RPMI8226 (cell line): Measurements from ENCODE around the gene MTHFD1L.

Source experiments
- DNase-seq: peaks from one replicate; pipeline ENCODE4 v3.0.0-alpha.2; 2015

MTHFD1L gene

DNA sequence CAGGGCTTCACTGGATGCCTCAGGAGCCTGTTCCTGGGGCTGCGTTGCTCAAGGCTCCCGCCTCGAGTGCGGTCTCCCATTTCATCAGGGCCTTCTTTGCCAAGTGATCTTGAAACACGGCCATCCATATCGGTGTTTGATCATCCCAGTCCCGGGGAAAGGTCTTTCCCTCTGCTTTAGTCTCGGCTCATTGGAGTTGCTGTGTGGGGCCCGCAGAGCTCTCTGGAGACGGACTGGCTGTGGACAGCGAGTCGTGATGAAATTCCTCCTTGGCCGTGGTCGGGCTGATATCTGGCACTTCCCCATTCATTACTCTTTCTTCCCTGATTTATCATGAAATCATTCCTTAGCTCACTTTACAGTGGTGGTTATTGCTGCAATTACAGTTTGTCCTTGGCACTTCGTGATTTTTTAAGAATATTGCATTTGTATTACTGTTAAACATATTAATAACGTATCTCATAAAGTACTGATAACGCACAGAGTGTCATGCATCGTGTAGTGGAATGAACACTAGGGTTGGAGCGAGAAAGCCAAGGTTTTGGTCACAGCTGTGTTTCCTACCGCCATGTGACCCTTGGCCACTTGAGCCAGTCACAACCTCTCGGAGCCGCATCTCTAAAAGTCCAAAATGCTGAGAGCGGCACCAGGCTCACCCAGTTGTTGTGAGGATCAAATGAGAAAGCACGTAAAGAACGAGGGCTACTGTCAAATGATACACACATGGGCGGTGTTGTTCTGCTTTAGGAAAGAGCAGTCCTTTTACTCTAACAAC lies 71.8 kb downstream of the MTHFD1L start:
- no peak for DNase-seq

DNA sequence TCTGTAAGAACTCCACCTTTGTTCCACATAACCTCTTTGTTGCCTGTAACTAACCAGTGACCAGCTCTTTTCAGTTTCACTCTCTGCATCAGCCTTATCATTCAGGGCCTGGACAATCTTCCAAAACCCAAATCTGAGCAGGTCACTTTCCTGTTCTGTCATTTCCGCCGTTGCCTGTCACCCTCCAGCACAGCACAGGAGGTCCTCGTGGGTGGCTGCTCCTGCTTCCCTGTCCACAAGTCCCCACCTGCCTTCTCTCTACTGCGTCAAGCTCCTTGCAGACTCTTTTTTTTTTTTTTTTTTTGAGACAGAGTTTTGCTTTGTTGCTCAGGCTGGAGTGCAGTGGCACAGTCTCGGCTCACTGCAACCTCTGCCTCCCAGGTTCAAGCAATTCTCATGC lies 73.9 kb downstream of the MTHFD1L start:
- DNase-seq = no peak

DNA sequence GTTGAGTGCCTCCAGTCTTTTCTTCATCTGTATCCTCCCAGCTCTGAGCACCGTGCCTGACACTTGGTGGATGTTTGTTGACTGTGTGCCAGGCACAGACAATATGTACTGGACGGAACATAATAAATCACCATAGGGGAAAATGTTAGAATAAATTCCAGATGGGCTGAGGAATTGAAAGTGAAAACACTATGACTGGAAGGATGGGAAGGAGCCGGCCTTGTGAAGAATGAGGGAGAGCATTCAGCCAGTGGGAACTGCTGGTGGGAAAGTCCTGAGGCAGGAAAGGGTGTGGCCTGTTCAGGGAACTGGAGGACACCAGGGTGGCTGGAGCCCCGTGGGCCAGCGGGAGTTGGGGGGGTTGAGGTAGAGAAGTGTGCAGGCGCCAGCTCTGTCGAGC lies 75.4 kb downstream of the MTHFD1L start:
- no peak for DNase-seq

DNA sequence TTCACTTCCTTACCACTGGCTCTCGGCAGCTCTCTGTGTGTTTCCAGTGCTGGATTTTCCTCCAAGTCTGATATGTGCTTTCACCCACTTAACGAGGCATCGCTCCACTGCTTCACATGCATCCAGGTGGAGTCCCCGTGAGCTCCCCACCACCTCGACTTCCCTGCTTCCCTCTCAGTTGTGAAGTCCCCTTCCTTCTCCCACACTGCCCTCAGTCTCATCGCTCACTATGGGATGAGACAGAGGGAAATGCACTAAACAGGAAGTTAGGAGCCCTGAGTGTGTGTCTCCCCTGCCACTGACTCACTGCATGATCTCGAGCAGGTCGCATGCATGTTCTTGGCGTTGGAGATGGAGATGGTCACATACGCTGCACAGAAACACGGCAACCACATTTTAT lies 84.0 kb downstream of the MTHFD1L start:
- DNase-seq = no peak

DNA sequence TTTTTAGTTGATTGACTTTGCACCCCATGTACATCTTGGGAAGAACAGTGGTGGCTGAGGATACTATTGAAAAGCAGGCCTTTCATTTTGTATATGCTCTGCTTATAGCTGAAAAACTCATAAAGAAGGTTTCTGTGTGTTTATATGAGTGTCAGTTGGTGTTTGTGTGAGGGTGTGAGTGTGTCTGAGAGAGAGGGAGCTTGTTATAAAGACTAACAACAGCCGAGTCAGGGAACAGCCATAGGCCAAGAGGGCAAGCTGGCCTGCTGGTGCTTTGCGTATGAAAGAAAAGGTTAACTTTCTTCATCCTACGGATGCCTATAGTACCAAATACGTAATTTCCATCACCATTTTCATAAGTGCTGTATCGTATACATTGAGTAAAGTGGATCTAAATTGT lies 88.3 kb downstream of the MTHFD1L start:
- no peak for DNase-seq

DNA sequence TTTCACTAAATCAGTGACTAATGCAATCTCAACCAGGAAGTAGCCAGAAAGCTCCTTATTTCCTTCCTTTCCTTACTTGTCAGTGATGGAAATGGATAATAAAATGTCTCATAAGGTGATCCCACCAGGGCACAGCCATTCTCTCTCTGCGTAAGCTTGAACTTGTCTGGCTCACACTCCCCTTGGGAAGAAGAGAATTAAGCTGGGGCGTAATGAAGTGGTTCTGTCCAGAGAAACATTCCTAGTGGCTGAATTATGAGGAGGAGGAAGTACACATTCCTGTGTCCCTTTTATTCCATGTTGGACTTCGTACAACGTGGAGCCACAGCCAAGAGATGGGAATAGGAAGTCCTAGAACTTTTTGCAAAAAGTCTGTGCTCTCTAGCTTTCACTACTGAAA lies 93.7 kb downstream of the MTHFD1L start:
- no peak for DNase-seq

DNA sequence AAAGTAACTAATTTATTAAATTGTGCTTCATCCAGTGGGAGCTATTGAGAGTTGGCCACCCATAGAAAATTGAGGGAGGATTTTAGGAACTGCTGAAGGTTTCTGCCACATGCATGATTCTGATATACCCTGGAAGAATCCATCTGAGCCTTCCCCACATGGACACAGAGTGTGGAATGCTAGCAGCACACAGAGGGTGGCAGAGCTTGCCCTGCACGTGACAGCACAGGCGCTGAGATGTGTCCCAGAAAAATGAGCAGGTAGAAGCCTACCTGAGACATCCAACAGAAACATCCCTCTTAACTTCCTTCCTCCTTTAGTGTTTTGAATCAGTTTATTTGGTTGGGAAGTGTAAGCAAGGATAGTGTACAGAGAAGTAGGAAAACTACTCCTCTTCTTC lies 96.9 kb downstream of the MTHFD1L start:
- DNase-seq = no peak

DNA sequence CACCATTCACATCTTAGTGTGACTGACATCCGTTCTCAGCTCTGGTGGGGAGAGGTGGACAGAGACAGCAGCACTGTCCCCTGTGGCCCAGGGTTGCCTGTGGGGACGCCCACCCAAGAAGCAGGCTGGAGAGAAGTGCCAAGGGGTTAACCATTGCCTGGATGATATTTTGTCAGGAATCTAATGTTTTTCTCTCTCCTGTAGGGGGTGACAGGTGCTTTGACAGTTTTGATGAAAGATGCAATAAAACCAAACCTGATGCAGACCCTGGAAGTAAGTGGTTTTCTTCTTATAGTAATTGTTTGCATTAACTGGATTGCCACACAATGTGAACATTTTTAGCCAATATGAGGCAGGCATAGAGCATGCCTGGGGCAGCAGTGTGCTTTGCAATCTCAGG lies 99.3 kb downstream of the MTHFD1L start:
- no peak for DNase-seq

DNA sequence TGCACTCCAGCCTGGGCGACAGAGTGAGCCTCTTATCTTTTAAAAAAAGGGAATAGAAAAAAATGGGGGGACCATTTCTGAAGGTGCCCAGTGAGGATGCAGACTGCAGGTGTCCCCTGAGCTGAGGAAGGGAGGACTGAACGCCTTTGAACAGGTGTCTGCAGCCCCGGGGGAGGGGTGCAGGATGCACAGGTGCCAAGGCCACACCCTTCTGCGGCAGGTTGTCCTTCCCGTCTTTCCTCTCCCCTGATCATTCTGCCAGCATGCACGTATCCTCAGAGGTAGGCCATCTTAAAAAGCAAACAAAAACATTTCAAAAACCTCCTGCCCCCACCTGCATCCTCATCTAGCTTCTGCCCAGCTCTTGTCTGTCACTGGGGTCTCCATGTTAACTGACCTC lies 101.3 kb downstream of the MTHFD1L start:
- DNase-seq = no peak

DNA sequence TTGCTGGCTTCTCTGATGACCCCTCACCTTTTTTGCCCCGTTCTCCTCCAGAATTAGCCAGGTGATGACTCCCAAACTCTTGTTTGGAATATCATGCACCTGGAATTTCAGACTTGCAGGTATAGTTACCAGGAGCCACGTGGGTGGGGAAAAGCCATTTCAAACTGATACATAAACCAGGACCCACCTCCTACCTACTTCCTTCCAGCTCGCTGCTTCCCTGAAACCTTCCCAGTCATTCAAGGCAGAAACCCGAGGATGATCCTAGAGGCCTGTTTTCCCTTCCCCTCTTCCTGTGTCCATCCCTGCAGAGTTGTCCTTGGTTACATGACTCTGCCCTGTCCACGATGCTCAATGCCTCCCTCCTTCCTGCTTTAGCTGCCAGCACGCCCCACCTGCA lies 101.9 kb downstream of the MTHFD1L start:
- DNase-seq = no peak

DNA sequence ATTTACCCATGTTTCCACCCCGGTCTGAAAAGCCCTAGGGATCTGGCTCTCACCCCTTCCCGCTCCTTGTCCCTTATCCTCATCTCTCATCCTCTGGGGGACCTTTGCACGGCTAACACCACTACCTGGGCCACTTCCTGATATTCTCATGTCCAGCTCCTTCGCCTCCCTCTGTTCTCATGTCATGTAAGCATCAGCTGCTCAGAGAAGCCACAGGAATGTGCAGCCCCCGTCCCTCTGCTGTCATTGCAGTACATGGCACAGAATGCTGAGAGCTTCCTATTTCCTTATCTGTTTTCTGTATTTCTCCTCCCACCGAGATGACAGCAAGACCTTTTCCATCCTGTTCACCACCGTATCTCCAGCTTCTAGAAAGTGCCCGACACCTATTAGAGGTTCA lies 102.4 kb downstream of the MTHFD1L start:
- no peak for DNase-seq

DNA sequence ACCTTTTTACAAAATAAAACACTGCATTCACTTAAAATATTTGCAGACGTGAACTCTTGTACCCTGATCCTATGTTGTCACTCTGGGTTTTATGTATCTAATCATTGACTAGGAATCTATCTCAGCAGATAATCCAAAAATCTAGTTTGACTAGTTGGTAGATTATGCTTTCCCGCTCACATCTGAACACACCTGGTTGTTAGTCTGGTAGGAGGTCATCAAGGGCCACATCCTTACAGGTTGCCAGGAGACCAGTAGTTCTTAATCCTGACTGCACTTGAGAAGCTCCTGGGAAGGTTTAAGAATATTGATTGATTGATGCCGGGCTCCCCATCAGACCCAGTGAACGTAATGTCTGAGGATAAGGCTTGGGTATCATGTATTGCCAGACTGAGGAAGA lies 104.4 kb downstream of the MTHFD1L start:
- DNase-seq = no peak

DNA sequence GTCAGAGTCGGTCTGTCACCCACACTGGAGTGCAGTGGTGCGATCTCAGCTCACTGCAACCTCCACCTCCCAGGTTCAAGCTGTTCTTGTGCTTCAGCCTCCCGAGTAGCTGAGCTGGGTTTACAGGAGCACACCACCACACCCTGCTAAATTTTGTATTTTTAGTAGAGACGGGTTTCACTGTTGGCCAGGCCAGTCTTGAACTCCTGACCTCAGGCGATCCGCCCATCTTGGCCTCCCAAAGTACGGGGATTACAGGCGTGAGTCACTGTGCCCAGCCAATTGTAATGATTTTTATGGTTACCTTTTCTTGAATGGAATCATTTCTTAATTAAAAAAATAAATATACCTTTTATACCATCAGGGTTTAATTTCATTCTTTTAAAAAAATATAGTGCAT lies 105.7 kb downstream of the MTHFD1L start:
- DNase-seq = no peak

DNA sequence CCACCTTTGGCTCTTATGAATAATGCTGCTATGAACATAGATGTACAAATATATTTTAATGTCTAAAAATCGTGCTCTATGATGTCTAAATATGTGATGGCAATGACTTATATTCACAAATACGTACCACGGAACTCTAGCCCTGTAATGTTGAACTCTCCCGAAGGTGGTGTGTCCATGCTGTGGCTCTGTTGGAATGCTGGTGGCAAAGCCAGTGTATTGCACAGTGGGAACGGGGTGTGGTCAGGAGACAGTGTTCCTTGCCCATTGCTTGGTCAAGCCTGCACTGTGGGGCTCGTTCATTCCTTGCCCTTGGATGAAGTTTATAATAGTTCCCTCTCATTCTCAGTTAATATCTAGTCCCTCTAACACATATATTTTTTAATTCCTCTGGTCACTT lies 109.6 kb downstream of the MTHFD1L start:
- DNase-seq = no peak

DNA sequence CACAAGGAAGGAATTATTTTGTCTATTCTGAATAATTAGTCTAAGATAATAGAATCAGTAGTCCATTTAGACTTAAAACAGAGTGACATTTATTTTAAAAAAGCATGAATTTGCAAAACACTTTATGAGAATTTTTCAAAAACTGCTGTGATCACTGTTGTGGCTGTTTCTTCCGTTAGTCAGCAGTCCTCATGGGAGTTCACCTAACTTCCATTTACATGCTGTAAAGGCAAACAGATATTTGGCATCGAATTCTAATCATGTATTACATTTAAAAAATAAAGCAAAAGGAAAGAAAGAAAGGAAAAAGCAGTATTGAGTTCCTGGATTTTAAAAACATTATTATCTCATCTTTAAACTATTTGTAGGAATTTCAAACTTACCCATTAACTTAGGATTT lies 111.8 kb downstream of the MTHFD1L start:
- no peak for DNase-seq

DNA sequence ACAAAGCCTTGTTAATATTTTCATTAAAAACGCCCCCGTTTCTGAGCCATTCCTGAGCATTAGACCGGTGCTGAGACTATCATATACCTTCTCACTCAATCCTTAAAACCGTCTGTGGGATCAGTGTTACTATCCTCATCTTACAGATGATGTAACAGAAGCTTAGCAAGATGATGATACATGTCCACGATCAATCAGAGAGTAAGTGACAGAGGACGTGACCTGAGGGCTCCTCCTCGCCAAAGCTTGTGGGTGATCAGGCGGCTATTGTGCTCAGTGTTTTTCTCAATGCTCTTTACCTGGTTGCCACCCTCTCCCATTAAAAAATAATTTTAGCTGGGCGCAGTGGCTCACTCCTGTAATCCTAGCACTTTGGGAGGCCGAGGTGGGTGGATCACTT lies 113.1 kb downstream of the MTHFD1L start:
- no peak for DNase-seq

DNA sequence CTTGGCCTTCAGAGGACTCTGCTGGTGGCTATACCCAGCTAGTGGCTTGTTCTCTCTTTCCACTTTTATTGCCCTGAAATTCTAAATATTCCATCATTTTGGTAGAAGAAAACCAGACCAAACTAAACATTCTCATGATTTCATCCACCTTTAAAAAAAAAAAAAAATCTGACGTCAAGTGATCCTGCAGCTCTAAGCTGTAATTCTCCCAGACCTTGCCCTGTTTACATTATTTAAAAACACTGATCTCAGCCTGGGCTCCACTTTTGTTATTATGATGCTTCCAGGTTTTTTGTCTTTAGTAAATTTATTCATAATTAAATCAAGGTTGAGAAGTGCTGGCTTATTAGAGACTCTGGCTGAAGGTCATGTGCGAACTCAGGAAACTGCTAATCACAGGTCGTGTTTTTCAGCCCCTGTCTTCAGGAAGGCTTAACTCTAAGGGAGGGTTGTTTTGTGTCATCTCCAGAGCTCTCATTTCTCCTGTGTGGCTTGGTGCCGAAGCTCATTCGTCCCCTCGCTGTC lies 114.4 kb downstream of the MTHFD1L start:
- DNase-seq = no peak

DNA sequence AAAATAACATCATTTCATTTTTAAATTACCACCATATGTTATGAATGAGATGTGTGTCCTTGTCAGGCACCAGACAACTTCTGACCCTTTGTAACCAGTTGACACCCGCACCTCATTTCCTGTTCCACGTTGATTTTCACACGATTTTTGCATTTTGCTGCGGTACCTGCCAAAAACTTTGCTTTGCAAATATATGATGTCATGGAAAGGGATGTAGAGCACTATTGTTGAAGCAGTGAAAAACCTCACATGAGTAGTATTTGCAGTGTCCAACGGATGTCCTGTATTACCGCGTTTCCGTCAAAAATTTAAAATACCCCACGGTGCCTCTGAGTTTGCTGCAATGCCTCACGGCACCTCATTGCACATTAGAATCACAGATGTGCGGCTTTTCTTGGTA lies 115.6 kb downstream of the MTHFD1L start:
- DNase-seq = no peak

DNA sequence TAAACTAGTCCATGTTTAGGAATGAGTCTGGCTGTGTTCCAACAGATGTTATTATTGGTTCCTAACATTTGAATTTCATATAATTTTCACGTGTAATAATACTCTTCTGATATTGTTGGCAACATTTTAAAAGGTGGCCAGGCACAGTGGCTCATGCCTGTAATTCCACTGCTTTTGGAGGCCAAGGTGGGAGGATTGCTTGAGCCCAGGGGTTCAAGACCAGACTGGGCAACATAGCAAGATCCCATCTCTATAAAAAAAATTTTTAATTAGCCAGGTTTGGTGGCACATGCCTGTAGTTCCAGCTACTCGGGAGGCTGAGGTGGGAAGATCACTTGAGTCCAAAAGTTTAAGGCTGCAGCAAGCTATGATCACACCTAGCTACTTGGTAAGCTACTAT lies 116.2 kb downstream of the MTHFD1L start:
- no peak for DNase-seq

DNA sequence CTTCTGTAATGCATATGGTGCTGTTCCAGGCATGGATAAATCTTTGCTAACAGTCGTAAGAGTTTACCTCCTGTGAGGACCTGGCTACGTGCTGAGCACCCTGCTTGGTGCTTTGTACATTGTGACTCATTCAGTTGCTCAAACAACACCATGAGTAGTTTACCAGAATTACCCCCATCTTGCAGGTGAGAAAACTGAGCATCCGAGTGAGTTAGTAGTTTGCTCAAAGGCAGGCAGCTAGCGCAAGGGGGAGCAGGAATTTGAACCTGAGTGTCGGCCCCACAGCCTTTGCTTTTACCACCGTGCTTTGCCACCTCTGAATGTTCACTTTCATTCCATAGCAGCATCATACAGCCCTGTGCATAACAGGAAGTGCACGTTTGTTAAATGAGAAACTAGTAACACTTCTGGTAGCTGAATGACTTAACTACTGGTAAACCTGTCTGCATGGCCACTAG lies 121.9 kb downstream of the MTHFD1L start:
- no peak for DNase-seq

DNA sequence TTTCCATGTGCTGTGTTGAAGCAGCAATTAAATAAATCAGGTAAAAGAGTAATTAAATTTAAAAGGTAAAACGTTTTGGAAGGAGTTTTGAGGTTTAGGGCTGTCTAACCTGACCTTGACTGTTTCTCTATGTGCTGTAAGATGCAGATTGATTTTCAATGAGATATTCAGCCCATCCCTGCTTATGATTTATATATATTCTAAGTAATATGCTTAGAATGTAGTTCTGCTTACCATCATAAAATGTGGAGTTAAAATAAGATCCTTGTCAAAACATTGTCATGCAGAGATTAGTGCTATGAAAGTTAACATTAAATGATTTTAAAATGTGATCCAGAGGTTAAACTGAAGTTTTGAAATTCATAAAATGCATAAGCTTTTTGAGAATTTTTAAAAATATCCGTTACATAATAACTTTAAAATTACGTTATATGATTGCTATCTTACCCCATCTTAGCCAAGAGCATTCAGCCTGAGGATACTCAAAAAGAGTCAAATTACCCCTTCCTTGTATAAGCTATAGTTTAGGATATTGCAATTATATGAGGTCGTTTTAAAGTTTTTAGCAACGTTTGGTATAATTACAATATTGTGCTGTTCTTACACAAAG lies 122.5 kb downstream of the MTHFD1L start:
- no peak for DNase-seq

DNA sequence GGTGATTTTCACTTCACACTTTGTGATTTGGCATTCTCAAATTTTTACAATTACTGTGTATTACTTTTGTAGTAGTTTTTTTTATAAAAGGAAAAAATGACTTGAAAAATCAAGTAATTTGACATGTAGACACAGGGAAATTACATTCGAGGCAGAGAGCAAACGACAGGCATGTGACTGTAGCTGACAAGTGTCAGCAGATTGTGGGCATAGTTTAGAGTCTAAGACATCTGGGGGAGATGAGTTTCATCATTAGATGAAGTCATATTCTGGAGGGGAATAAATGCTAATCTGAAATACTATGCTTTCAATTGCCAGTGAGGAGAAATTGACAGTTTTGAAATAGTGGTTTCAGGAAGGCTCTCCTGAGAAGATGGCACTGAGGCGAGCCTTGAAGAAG lies 126.0 kb downstream of the MTHFD1L start:
- DNase-seq = no peak

DNA sequence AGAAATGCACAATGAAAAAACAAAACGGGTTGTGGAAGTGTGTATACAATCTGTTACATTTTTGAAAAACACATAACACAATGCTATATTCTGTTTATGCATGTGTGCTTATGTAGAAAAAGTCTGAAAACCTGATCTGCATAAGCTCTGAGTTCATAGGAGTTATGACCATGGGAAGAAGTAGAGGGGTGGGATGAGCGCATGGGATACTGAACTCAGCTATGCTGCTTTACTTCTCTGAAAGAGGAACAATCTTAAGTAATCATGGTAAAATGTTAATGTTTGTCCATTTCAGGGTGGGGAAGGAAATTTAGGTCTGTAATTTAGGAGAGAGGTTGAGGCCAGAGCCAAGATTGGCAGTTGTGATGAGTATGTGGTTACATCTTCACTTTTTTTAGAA lies 126.8 kb downstream of the MTHFD1L start:
- DNase-seq = no peak

DNA sequence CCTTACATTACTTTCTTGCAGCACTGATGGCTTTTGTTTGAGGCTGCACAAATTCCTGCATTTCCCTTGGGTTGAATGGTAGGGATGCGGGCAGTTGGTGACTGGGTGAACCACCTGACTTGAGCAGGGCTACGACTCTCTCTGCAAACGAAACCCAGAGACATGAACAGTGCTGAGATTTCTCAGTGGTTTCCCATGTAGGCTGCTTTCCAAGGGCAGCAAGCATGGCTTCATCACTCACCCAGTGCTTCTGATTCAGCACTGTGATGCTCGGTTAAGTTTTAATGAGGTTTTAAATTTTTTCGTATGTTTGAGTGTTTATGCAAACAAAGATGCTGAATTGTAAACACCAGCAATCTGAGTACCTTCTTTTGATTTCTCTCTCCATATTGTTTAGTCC lies 127.2 kb downstream of the MTHFD1L start:
- no peak for DNase-seq

DNA sequence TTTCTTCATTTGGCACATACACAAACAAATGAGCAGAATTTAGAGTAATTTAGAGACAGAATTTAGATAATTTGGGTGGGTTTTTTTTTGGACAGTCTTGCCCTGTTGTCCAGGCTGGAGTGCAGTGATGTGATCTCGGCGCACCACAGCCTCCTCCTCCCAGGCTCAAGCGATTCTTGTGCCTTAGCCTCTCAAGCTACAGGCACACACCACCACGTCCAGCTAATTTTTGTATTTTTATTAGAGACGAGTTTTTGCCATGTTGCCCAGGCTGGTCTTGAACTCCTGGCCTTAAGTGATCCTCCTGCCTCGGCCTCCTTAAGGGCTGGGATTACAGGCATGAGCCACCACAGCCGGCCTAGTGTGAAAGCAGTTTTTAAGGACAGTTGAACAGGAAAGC lies 127.8 kb downstream of the MTHFD1L start:
- no peak for DNase-seq
